Fibroblast of skin of scalp (primary cell): Measurements from ENCODE around the gene CDH26.

Experiments used
- DNase-seq: peaks from one replicate; pipeline ENCODE4 v3.0.0-alpha.2; 2013

Gene CDH26

DNA sequence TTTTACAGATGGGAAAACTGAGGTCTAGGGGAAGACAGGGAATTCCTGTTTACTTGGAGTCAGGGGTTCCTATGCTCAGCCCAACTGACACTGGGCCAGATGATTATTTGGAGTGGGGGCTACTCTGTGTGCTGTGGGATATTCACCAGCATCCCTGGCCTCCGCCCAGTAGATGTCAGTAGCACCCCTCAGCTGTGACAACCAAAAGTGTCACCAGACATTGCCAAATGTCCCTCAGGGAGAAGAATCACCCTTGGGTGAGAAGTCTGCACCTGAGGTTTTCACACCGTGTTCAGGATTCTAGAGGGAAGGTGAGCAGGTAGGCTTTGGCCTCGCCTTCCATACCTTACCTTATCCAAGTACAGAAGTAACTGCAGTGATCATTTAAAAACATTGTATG, 27.6 kb downstream of the CDH26 start:
- DNase-seq, result no peak

DNA sequence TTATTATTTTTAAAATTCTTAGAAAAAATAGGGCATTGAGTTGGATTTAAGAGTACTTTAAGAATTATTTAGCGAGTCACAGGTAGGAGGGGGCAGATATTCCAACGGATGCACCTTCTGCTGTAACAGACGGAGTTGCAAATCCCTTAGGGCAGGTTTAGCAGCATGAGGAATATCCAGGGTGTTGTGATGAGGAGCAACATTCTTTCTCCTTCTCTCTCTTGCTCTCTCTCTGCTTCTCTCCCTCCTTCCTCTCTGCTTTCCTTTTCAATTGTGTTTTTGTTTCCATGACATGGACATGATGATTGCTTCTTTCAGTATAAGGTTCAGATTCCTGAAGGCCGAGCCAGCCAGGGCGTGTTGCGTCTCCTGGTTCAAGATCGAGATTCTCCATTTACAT, 28.9 kb downstream of the CDH26 start:
- DNase-seq, result no peak

DNA sequence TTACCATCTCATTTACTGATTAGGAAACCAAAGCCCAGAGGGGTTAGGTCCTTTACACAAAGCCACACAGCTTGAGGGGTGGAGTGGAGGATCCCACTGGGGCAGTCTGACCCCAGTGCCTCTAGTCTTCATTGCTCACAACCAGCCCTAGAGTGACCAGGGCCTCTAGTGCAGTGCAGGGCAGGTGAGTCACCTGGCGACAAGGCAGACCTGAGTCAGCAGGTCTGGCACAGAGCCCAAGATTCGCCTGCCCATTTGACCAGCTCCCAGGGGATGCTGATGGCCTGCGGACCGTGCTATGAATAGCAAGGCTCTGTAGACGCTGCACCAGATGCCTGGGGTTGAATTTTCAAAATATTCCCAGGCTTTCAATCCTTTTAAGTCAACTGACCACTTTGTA, 29.9 kb downstream of the CDH26 start:
- DNase-seq, result no peak

DNA sequence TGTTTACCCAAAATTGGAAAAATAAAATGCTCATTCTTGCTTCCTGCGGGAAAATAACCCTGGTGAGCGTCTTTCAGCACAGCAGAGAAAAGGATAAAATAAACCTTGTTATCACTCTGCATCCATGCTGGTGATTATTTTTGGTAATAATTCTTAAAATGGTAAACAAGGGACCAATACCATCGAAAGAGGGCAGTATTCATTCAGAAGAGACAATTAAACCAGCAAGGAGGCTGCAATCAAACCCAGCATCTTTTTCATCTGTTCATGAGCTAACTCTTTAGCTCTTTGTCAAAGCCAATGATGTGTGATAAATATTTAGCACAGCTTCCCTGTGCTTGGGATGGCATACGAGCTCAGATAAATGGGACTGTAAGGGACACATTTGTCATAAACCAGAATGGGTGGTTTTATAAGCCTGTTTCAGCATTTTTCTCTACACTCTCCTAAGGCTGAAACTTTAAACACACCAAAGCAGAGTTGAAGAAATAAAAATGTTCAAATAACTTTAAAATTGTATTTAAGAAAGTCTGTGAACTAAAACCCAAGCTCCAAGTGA, 34.4 kb downstream of the CDH26 start:
- no peak for DNase-seq

DNA sequence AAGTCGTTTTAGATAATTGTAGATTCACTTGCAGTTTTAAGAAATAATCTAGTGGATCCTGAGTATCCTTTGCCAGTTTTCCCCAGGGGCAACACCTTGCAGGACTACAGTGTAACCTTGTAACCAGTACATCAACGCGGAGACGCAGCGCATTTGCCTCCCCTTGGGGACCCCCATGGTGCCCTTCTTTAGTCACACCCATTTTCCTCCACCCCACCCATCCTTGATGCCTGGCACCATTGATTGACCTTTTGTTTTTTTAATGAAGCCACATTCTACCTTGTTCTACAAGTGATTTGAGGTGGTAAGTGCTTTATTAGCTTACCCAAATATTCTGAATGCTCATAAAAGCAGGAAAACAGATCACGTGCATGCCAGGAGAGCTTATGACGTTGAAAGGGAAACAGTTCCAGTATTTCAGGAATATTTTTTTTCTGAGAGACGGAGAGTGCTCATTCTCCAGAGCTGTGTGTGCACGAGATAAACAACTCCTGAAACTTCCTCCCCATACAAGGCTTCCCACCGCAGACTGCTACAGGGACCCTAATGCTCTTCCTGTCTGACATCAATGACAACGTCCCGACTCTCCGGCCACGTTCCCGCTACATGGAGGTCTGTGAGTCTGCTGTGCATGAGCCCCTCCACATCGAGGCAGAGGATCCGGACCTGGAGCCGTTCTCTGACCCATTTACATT, 35.7 kb downstream of the CDH26 start:
- DNase-seq, result no peak

DNA sequence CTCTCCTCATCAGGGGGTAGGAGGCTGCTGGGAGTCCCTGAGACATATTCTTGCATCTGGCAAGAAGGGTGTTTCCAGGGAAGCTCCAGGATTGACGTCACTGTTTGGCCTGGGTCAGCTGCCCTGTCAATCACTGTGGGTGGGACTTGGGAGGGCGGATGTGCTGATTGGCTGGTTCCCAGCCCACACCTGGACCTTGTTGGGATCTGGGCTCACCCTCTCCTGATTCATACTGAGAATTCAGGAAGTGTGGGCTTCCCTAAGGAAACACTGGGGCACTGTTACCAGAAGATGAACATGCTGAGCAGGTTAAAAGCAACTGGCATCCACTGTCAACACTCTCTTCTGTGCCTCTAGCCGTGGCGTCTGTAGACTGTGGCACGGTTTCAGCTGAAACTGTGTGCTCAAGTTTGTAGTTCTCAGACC, 36.5 kb downstream of the CDH26 start:
- DNase-seq, result no peak

DNA sequence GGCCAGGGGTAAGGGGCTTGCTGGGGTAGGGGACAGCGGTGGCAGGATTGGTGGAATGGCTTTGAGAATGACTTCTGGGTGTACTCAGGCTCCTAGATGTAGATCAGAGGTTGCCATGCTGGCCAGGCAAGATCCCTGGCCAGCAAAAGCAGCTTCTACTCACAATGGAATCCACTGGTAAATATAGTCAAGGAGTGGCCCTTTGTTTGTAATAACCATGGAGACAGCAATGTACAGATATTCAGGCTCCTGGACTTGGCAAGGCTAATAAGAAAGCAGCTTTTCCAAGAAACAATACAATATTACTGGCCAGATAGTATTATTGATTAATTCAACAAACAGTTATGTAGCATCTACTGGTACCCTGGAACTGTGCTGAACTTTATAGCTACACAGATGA, 37.9 kb downstream of the CDH26 start:
- DNase-seq, result no peak

DNA sequence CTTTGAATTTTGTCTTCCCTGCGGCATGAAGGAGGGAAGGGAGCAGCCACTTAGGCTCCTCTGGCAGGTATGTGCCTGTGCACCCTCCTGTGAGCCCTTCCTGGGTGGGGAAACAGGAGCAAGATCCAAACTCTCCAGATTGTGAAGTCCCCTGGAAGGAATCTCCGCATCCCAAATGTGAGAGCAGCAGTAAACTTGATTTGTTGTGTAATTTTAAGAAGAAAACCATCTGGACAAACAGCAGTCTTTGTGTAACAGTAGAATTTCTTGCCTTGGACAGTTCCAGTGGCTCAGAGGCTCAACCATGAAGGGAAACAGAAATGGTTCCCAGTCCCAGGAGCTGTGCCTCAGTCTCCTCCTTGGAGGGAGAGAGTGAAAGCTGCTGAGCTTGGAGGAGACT, 39.7 kb downstream of the CDH26 start:
- DNase-seq, result no peak

DNA sequence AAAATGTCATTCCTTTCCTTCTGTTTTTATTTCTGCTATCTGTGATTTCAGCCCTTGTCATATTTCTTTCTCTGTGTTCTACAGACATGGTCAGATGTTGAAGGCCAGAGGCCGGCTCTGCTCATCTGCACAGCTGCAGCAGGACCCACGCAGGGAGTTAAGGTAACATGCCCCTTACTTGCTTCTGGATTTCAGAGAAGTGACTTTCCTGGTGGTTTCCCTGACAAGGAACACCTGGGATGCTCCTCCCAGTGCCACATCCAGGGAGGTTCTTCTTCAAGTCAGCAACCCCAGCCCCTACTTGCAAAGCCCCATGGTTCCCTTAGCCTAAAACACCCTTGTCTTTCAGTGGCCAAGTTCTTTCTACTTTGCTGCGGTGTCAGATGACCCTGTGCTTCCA, 41.3 kb downstream of the CDH26 start:
- DNase-seq, result no peak

DNA sequence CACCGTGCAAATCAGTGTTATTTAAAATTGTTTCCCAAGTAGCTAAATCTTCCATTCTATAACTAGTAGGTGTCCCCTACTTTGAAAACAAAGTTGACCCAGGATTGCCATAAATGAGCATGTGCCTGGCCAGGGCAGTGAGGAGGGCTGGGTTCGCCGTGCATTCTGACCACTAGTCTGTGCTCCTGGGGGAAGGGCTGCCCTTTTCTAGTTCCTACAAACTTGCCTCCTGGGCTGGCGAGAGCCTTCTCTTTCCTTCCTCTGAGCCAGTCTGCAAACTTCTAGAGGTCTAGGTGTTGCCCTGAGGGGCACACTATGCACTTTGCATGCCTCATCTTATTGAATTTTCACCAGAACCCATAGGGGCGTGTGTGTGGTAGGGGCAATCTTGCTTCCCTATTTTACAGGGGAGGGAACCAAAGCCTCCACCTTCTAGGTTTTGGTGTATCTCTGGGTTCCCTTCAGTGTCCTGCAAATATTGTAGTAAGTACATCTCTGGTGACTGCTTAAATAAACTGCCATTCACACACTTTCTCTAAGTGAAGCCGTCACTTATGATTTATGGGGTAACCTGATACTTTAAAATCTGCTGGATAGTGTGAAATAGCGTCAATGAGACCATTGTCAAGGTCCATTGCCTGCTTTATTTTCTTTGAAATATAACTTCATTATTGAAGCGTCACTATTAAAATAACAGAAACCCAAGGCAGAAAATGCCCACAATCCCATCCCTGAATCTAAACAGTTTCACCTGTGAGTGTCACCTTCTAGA, 42.2 kb downstream of the CDH26 start:
- no peak for DNase-seq

DNA sequence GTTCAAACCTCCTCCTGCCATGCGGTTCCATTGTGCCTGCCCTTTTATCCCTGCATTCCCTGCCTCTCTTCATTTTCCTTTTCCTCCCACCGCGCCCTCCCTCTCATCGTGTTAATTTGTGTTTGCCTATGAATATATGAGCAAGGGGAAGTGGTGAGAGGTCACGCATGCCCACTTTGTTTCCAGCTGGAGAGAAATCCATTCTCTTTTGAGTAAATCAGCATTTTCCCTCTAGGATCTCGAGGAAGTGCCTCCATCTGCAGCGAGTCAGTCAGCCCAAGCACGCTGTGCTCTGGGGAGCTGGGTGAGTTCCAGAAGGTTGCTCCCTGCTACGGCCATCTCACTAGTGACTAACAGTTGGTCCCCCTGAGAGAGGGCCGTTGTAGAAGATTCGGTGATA, 42.9 kb downstream of the CDH26 start:
- no peak for DNase-seq

DNA sequence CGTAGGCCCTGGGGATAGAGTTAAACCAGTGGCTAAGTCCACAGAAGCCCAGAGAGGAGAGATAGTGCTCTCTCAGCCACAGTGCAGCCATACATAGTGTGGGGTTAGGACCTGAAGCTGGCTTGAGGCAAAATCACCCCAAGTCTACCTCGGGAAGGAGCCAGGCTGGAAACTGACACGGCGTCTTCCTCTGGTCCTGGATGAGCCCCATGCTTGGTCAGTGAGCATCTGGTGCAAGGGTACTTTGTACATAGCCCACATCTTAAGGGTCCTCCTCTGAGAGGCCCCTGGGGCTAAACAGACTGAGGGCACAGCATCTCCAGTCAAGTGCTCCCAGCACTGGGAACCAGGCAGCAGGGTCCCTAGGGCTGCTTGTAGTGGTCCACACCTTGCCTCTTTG, 45.6 kb downstream of the CDH26 start:
- DNase-seq, result no peak

DNA sequence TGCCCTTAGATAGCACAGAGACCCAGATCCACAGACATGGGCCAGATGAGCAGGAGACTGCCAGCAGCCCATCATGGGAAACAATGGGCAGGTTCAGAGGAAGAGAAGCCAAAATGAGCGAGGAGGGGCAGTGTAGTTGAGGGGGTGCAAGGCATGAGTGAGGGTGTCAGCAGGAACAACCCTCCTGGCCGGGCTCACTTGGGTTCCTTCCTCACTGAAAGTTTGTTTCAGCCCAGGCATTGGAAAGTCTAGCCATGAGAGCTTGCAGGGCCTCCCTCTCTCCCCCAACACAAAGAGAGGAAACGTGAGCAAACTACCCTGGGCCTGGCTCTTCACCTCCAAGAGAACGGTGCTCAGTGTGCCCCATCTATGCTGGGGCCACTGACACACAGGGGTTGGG, 48.0 kb downstream of the CDH26 start:
- DNase-seq, result no peak

DNA sequence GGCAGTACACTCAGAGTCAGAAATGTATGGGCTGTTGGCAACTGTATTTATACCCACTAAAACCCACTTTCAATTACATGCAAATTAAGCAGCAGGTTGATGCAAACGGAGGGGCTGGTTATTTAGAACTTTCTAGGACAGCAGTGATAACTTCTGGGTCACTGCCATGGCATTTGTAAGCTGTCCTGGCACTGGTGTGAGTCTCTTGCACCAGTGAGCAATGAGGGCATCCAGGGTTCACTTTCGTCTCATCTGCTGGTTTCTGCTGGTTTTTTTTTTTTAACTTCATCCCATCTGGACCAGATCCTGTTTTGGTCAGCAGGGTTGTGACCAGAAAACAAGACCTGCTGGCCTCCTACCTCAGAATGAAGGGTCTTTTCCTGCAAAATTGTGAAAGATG, 49.2 kb downstream of the CDH26 start:
- no peak for DNase-seq

DNA sequence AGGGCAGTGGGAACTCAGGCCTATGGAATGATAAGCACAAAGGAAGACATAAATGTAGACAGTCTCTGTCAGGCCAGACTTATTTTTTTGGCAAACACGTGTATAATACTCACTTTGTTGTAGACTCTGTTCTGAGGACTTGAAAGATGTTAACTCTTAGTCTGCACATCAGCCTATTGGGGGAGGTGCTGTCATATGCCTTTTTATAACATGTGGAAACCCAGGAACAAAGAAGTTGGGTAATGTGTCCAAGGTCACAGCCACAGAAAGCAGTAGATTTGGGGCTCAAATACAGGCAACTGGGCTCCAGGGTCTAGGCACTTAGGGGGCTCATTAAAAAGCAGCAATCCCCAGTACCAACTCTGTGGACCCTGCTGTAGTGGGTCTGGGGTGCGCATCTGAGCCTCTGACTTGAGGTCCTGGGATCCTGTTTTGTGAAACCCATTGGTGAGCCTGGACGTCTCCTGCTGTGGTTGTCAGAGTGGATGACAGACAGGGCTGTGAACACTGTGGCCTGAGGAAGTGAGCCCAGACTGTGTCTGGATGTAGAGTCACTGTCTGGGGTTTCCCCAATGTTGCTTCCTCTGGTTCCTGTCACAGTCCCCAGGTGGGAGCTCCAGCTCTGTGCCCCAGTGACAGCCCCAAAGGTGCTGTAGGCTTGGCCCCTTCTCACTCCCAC, 50.0 kb downstream of the CDH26 start:
- no peak for DNase-seq

DNA sequence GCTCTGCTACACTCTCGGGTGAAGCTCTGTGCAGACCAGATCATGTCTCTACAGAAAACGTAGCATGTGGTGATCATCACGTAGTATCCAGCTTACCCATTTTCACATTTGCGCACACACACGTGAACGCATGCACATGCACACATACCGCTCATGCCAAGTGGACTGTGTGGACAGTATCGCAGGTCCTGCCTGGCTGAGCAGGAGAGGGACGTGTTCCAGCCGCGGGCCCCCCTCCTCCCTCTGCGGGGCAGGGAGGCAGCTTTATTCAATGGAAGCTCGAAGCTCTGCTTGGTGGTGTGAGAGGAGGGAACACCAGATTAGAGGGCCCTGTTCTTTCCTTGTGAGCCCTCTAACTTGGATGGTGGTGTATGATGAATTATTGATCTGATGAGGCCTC, 51.1 kb downstream of the CDH26 start:
- DNase-seq, result no peak

DNA sequence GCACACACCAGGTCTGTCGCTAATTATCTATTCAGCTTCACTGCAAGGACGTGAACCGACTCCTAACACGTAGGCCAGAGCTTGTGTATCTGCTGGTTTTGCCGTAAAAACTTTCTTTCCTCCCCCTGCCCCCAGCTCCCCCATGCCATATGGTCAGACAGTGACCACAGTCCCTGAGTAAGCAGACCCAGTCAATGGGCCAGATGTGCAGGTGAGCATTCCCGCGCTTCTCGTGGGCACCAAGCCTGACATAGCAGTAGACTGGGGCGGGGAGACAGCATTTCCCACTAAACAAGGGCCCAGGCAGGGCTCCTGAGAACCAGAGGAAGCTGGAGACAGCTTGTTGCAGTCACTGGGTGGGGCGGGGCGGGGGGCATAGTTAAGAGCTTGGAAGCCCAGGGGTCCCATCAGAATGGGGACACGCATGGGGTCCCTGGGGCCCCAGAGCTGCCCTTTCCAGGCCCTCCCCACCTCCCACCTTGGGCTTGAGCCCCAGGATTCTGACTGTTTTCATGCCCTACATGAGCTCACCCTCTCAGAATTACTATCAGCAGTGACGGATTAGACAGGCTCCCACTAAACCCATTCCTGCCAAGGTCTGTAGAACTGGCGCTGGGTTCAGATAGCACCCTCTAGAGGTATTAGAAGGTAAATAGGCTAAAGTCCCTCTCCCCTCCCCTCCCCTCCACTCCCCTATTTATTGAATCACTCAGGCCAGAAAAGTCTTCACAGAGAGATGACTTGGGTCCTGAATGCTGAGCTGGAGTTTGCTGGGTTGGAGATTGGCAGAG, 51.8 kb downstream of the CDH26 start:
- no peak for DNase-seq

DNA sequence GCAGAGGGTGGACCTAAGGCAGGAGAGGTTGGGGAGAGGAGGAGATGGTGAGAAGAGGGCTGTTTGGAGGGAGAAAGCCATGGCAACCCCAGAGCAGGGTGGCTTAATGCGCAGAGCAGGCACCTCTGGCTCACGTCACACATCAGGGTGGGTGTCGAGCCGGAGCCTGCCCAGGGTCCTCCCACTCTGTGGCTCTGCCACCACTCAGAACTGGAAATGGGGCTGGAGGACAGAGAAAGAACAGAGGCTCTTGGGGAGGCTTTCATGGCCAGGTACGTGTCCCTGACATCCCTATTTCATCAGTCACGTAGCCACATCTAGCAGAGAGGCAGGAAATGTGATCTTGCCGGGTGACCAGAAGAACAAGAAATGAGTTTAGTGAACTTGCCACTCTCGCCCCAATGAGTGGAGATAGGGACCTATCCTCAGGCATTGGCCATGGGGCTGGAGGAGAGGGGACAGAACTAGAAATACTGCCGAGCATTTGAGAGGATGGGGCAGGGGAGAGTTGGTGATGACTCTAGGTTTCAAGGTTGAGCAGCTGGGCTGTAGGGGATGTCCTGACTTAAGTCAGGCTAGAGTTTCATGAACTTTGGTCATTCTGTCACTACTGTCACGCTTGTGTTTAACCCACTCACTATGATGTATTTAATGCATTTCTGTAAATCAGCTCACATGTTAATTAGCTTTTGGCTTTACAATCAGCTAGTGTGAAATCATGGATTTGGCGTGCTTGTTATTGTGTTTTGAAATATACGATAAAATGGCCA, 52.7 kb downstream of the CDH26 start:
- no peak for DNase-seq

DNA sequence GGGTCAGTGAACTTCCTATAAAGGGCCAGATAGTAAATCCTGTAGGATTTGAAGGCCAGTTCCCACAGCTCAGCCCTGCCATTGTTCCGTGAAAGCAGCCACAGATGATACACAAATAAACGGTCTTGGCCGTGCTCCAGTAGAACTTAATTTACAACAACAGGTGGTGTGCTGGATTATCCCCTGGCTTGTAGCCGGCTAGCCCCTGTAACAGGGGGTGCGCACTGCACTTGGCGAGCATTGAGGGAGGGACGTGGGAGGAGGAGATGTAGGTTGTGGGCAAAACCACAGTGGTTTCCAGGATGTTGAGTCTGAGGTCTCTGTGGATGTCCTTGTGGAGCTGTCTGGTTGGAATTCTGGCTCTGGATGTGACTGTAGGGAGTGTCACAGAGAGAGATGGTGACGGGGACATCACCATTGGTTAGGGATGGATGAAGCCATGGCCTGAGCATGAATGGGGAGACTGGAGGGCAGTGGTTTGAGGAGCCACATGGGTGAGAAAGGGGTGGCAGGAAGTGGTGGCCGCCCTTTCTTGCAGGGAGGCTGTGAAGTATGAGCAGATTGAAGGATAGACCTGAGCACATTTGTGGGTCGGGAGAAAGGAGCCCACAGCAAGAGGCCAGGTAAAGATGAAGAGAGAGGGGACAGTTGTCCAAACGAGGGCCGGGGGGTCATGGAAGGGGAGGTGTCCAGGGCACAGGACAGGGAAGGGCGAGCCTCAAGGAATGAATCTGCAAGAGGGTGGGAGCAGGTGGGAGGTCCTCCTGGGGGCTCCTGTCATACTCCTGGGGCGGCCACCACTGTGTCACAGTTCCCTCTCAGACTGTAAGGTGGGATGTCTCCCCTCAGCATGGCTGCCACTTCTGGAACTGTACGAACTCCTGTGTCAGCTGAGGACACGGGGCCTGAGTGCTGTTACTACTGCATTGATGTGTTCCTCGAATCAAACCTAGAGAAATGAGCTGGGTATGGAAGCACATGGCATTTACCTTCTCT, 53.6 kb downstream of the CDH26 start:
- no peak for DNase-seq

DNA sequence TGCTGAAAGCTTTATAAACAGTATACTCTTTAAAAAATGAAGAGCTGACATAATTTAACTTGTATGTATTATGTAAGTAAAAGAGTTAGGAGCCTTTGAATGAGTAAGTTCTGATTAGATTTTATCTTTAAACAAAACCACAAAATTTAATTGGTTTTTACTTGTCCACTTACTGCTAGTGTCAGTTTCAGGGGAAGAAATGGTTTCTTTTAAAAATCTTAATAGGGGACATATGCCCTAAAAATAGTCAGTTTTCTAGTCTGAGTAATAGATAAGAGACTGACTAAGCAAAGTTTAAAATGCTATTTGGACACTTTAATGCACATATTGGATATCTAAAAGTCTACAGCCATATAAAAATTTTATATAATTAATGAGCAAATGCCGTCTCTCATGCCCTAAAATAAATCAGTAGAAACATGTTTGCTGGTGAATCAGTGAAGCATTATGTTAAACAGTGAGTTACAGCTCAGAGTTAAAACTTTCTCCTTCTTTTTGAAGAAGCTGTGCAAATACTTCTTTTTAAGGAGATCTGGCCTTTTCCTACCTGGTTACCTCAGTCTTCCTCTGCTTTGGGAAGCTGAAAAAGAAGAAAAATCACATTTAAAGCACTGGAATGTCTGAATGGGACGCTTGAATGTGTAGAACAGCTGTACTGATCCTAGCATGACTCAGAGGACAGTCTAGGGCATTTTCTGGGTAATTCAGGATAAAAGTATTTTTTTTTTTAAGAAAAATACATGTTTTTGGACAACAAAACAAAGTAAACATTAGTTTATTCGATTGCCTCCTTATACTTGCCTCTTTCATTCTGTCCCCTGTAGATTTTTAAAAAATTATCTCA, 55.3 kb downstream of the CDH26 start:
- no peak for DNase-seq
